ENCODE data around the gene OR10H3. TPM values are rescaled to one million over a fixed set of nuclear protein-coding genes. Genes with fewer than 3 reads are reported as not detected.

The OR10H3 gene
- not detected for polyA plus RNA-seq (2012; ENCODE audit: missing spikeins)

GRCh38 chr19:15737722-15738121 lies at the start of gene OR10H3:
Gene OR10H3 (plus strand): TSS chr19:15737985. CDS start chr19:15741393, 3,408 bp downstream.
- no peak for TF ChIP-seq POLR2AphosphoS5 (IDR thresholded peaks at IDR 0.05; ENCODE audit: low read depth, low read length)
- no peak for TF ChIP-seq TAF1 (IDR thresholded peaks at IDR 0.05; ENCODE audit: borderline replicate concordance, low read depth, low read length)
- TF ChIP-seq POLR2A (IDR thresholded peaks at IDR 0.05; ENCODE audit: low read depth, low read length): no peak
- DNase-seq (ENCODE audit: insufficient read length) (no peak), FAIRE-seq (no peak)

GRCh38 chr19:15696654-15697194 lies 41.1 kb upstream of the OR10H3 start:
- DNase-seq (ENCODE audit: insufficient read length): no peak
- no peak for FAIRE-seq
- TF ChIP-seq TAF1 (IDR thresholded peaks at IDR 0.05; ENCODE audit: borderline replicate concordance, low read depth, low read length) (no peak), POLR2A (IDR thresholded peaks at IDR 0.05; ENCODE audit: low read depth, low read length) (no peak), POLR2AphosphoS5 (IDR thresholded peaks at IDR 0.05; ENCODE audit: low read depth, low read length) (no peak)

GRCh38 chr19:15701757-15702533 lies 35.8 kb upstream of the OR10H3 start:
- no peak for FAIRE-seq
- no peak for TF ChIP-seq TAF1 (IDR thresholded peaks at IDR 0.05; ENCODE audit: borderline replicate concordance, low read depth, low read length)
- no peak for TF ChIP-seq POLR2AphosphoS5 (IDR thresholded peaks at IDR 0.05; ENCODE audit: low read depth, low read length)
- no peak for TF ChIP-seq POLR2A (IDR thresholded peaks at IDR 0.05; ENCODE audit: low read depth, low read length)
- DNase-seq (ENCODE audit: insufficient read length): no peak

GRCh38 chr19:15702534-15702930 lies 35.3 kb upstream of the OR10H3 start:
- FAIRE-seq (no peak), DNase-seq (ENCODE audit: insufficient read length) (no peak)
- TF ChIP-seq POLR2A (IDR thresholded peaks at IDR 0.05; ENCODE audit: low read depth, low read length): no peak
- no peak for TF ChIP-seq TAF1 (IDR thresholded peaks at IDR 0.05; ENCODE audit: borderline replicate concordance, low read depth, low read length)
- TF ChIP-seq POLR2AphosphoS5 (IDR thresholded peaks at IDR 0.05; ENCODE audit: low read depth, low read length): no peak

- TF ChIP-seq POLR2A (IDR thresholded peaks at IDR 0.05; ENCODE audit: low read depth, low read length) (no peak), TAF1 (IDR thresholded peaks at IDR 0.05; ENCODE audit: borderline replicate concordance, low read depth, low read length) (no peak), POLR2AphosphoS5 (IDR thresholded peaks at IDR 0.05; ENCODE audit: low read depth, low read length) (no peak)
- DNase-seq (ENCODE audit: insufficient read length) (no peak), FAIRE-seq (no peak)
Observed at GRCh38 chr19:15714638-15715037, 23.1 kb upstream of the OR10H3 start.

GRCh38 chr19:15715642-15716041 lies 22.1 kb upstream of the OR10H3 start:
- TF ChIP-seq TAF1 (IDR thresholded peaks at IDR 0.05; ENCODE audit: borderline replicate concordance, low read depth, low read length): no peak
- no peak for TF ChIP-seq POLR2AphosphoS5 (IDR thresholded peaks at IDR 0.05; ENCODE audit: low read depth, low read length)
- no peak for TF ChIP-seq POLR2A (IDR thresholded peaks at IDR 0.05; ENCODE audit: low read depth, low read length)
- DNase-seq (ENCODE audit: insufficient read length) (no peak), FAIRE-seq (no peak)

GRCh38 chr19:15717809-15718208 lies 20.0 kb upstream of the OR10H3 start:
- TF ChIP-seq TAF1 (IDR thresholded peaks at IDR 0.05; ENCODE audit: borderline replicate concordance, low read depth, low read length) (no peak), POLR2AphosphoS5 (IDR thresholded peaks at IDR 0.05; ENCODE audit: low read depth, low read length) (no peak), POLR2A (IDR thresholded peaks at IDR 0.05; ENCODE audit: low read depth, low read length) (no peak)
- DNase-seq (ENCODE audit: insufficient read length): no peak
- no peak for FAIRE-seq

- no peak for FAIRE-seq
- no peak for DNase-seq (ENCODE audit: insufficient read length)
- TF ChIP-seq POLR2AphosphoS5 (IDR thresholded peaks at IDR 0.05; ENCODE audit: low read depth, low read length): no peak
Observed at GRCh38 chr19:15721268-15721667, 16.5 kb upstream of the OR10H3 start.

GRCh38 chr19:15722956-15723355 lies 14.8 kb upstream of the OR10H3 start:
- DNase-seq (ENCODE audit: insufficient read length): no peak
- FAIRE-seq: no peak
- no peak for TF ChIP-seq TAF1 (IDR thresholded peaks at IDR 0.05; ENCODE audit: borderline replicate concordance, low read depth, low read length)

GRCh38 chr19:15727724-15728123 lies 10.1 kb upstream of the OR10H3 start, which contains the start of gene OR10H2:
Gene OR10H2 (plus strand): TSS chr19:15728024. CDS start chr19:15728044, 20 bp downstream.
- no peak for FAIRE-seq
- no peak for DNase-seq (ENCODE audit: insufficient read length)
- TF ChIP-seq POLR2AphosphoS5 (IDR thresholded peaks at IDR 0.05; ENCODE audit: low read depth, low read length): no peak
- TF ChIP-seq POLR2A (IDR thresholded peaks at IDR 0.05; ENCODE audit: low read depth, low read length): no peak
- TF ChIP-seq TAF1 (IDR thresholded peaks at IDR 0.05; ENCODE audit: borderline replicate concordance, low read depth, low read length): no peak

- TF ChIP-seq TAF1 (IDR thresholded peaks at IDR 0.05; ENCODE audit: borderline replicate concordance, low read depth, low read length) (no peak), POLR2A (IDR thresholded peaks at IDR 0.05; ENCODE audit: low read depth, low read length) (no peak), POLR2AphosphoS5 (IDR thresholded peaks at IDR 0.05; ENCODE audit: low read depth, low read length) (no peak)
- DNase-seq (ENCODE audit: insufficient read length) (no peak), FAIRE-seq (no peak)
Observed at GRCh38 chr19:15730538-15730937, 7.2 kb upstream of the OR10H3 start.

- DNase-seq (ENCODE audit: insufficient read length): no peak
- TF ChIP-seq TAF1 (IDR thresholded peaks at IDR 0.05; ENCODE audit: borderline replicate concordance, low read depth, low read length) (no peak), POLR2AphosphoS5 (IDR thresholded peaks at IDR 0.05; ENCODE audit: low read depth, low read length) (no peak), POLR2A (IDR thresholded peaks at IDR 0.05; ENCODE audit: low read depth, low read length) (no peak)
- FAIRE-seq: no peak
Observed at GRCh38 chr19:15732388-15732787, 5.4 kb upstream of the OR10H3 start.

All from GM12892 (cell line).